H9 (cell line): ENCODE results near the gene SELPLG. TPM values are rescaled to one million over a fixed set of nuclear protein-coding genes. Genes with fewer than 3 reads are reported as not detected.

Source experiments
- DNase-seq: peaks from one replicate; pipeline ENCODE4 v3.0.0-alpha.2; 2017
- H2AFZ ChIP-seq: one replicate; pipeline ENCODE4 v1.6.1; 2013; ENCODE audit warnings: mild to moderate bottlenecking, low read length, control low read depth, moderate library complexity
- H2AK5ac ChIP-seq: 2 replicates; pipeline ENCODE4 v1.6.1; 2013; ENCODE audit warnings: low read length, control low read depth, mixed read lengths; ENCODE audit not compliant: insufficient read length
- H2BK120ac ChIP-seq: one replicate; pipeline ENCODE4 v1.6.1; 2013; ENCODE audit warnings: low read depth, mild to moderate bottlenecking, low read length, control low read depth, inconsistent platforms; ENCODE audit not compliant: poor library complexity, severe bottlenecking
- H2BK12ac ChIP-seq: 2 replicates; pipeline ENCODE4 v1.6.1; 2013; ENCODE audit warnings: low read length, control low read depth, mixed read lengths, low read depth; ENCODE audit not compliant: insufficient read length
- H2BK15ac ChIP-seq: 2 replicates; pipeline ENCODE4 v1.6.1; 2013; ENCODE audit warnings: low read depth, low read length, control low read depth
- H2BK20ac ChIP-seq: one replicate; pipeline ENCODE4 v1.6.1; 2013; ENCODE audit warnings: low read depth, mild to moderate bottlenecking, low read length, control low read depth, inconsistent platforms; ENCODE audit not compliant: poor library complexity, severe bottlenecking
- H2BK5ac ChIP-seq: 2 replicates; pipeline ENCODE4 v1.6.1; 2013; ENCODE audit warnings: low read length, control low read depth, mixed read lengths; ENCODE audit not compliant: insufficient read length
- H3K14ac ChIP-seq: 2 replicates; pipeline ENCODE4 v1.6.1; 2013; ENCODE audit warnings: low read length, control low read depth; ENCODE audit not compliant: insufficient read depth
- H3K18ac ChIP-seq: 2 replicates; pipeline ENCODE4 v1.6.1; 2013; ENCODE audit warnings: low read depth, mild to moderate bottlenecking, mixed read lengths, low read length, control low read depth; ENCODE audit not compliant: insufficient read length
- H3K23ac ChIP-seq: 2 replicates; pipeline ENCODE4 v1.6.1; 2013; ENCODE audit warnings: low read length, control low read depth, mixed read lengths, low read depth; ENCODE audit not compliant: insufficient read length
- H3K23me2 ChIP-seq: 2 replicates; pipeline ENCODE4 v1.6.1; 2013; ENCODE audit warnings: low read depth, mild to moderate bottlenecking, mixed read lengths, low read length, control low read depth; ENCODE audit not compliant: insufficient read length, poor library complexity, severe bottlenecking
- H3K27ac ChIP-seq: 2 replicates; pipeline ENCODE4 v1.5.1; 2013; ENCODE audit warnings: low read length, control low read depth, mixed read lengths, low read depth; ENCODE audit not compliant: insufficient read length
- H3K27me3 ChIP-seq: 2 replicates; pipeline ENCODE4 v1.6.1; 2013; ENCODE audit warnings: low read length, control low read depth, inconsistent platforms; ENCODE audit not compliant: insufficient read depth
- H3K4ac ChIP-seq: 2 replicates; pipeline ENCODE4 v1.6.1; 2013; ENCODE audit warnings: low read depth, mild to moderate bottlenecking, control low read depth, inconsistent platforms, low read length, moderate library complexity
- H3K4me1 ChIP-seq: 2 replicates; pipeline ENCODE4 v1.6.1; 2013; ENCODE audit warnings: low read length, control low read depth, inconsistent platforms; ENCODE audit not compliant: insufficient read depth
- H3K4me2 ChIP-seq: 2 replicates; pipeline ENCODE4 v1.6.1; 2013; ENCODE audit warnings: low read length, control low read depth, mixed read lengths; ENCODE audit not compliant: insufficient read length, insufficient read depth
- H3K56ac ChIP-seq: 2 replicates; pipeline ENCODE4 v1.6.1; 2013; ENCODE audit warnings: low read depth, mild to moderate bottlenecking, mixed read lengths, low read length, control low read depth; ENCODE audit not compliant: insufficient read length
- H3K79me1 ChIP-seq: 2 replicates; pipeline ENCODE4 v1.6.1; 2013; ENCODE audit warnings: low read depth, mild to moderate bottlenecking, moderate library complexity, low read length, control low read depth, inconsistent platforms; ENCODE audit not compliant: insufficient read depth, poor library complexity, severe bottlenecking
- H3K79me2 ChIP-seq: 2 replicates; pipeline ENCODE4 v1.6.1; 2013; ENCODE audit warnings: low read length, control low read depth, inconsistent platforms; ENCODE audit not compliant: insufficient read depth
- H3K9ac ChIP-seq: 2 replicates; pipeline ENCODE4 v1.6.1; 2013; ENCODE audit warnings: low read length, control low read depth, mixed read lengths; ENCODE audit not compliant: insufficient read length; ENCODE audit errors: extremely low read depth
- H3K9me3 ChIP-seq: one replicate; pipeline ENCODE4 v1.6.1; 2013; ENCODE audit warnings: low read depth, low read length, inconsistent platforms; ENCODE audit not compliant: control insufficient read depth
- H3T11ph ChIP-seq: one replicate; pipeline ENCODE4 v1.6.1; 2013; ENCODE audit warnings: mild to moderate bottlenecking, low read length, control low read depth, inconsistent platforms
- H4K20me1 ChIP-seq: one replicate; pipeline ENCODE4 v1.6.1; 2013; ENCODE audit not compliant: control insufficient read depth, insufficient read length, insufficient read depth
- H4K5ac ChIP-seq: 2 replicates; pipeline ENCODE4 v1.6.1; 2013; ENCODE audit warnings: low read depth, mild to moderate bottlenecking, mixed read lengths, low read length, control low read depth; ENCODE audit not compliant: insufficient read length
- H4K8ac ChIP-seq: replicated peaks from 2 replicates; pipeline ENCODE4 v1.6.1; 2013; ENCODE audit warnings: low read length, control low read depth, mixed read lengths, low read depth; ENCODE audit not compliant: insufficient read length
- H4K91ac ChIP-seq: 2 replicates; pipeline ENCODE4 v1.6.1; 2013; ENCODE audit warnings: low read depth, mild to moderate bottlenecking, moderate library complexity, mixed read lengths, low read length, control low read depth; ENCODE audit not compliant: insufficient read length
- H3K27ac Mint-ChIP-seq, 3 experiments: 2 replicates in 2 of 3; 3 replicates in 1 of 3; pipeline ENCODE4 v1.8.0; 2020 to 2021; ENCODE audit warnings: mixed read lengths in 3 of 3, mild to moderate bottlenecking in 1 of 3, moderate library complexity in 1 of 3
- H3K27me3 Mint-ChIP-seq: 2 replicates; pipeline ENCODE4 v1.8.0; 2021; ENCODE audit warnings: low read depth, mild to moderate bottlenecking, moderate library complexity, mixed read lengths
- H3K36me3 Mint-ChIP-seq, 3 experiments: 2 replicates in 2 of 3; 3 replicates in 1 of 3; pipeline ENCODE4 v1.8.0; 2020 to 2021; ENCODE audit warnings: low read depth in 3 of 3, mixed read lengths in 3 of 3; ENCODE audit not compliant: insufficient read depth in 1 of 3
- H3K4me1 Mint-ChIP-seq, 2 experiments: 2 replicates each; pipeline ENCODE4 v1.8.0; 2020; ENCODE audit warnings: mixed read lengths in 2 of 2
- H3K4me3 Mint-ChIP-seq, 2 experiments: 2 replicates in 1 of 2; 3 replicates in 1 of 2; pipeline ENCODE4 v1.8.0; 2020 to 2021; ENCODE audit warnings: mild to moderate bottlenecking in 2 of 2, mixed read lengths in 2 of 2, moderate library complexity in 1 of 2
- H3K9me3 Mint-ChIP-seq, 2 experiments: 2 replicates in 1 of 2; 3 replicates in 1 of 2; pipeline ENCODE4 v1.8.0; 2020; ENCODE audit warnings: mild to moderate bottlenecking in 2 of 2, mixed read lengths in 2 of 2, moderate library complexity in 1 of 2
- WGBS: extraction: QIAGEN DNeasy Blood & Tissue Kit; methylation state at CpG from one replicate; pipeline ENCODE4 v1.1.7; 2013; ENCODE audit warnings: missing lambda C conversion rate, low lambda C conversion rate, mixed read lengths; ENCODE audit not compliant: insufficient read length; ENCODE audit errors: extremely low coverage; 5-methylcytosine and 5-hydroxymethylcytosine counted together
- total RNA-seq: library from RNA; stranded (reverse); gene quantifications from 2 replicates; pipeline ENCODE4 v1.2.1, GENCODE V29; 2021
- TF ChIP-seq, protein P1 (sequence below): fragments of 200-600 bp; sonication (generic); conservative IDR thresholded peaks from 3 replicates; pipeline ENCODE4 v1.8.0; 2021; ENCODE audit warnings: antibody characterized with exemption, mild to moderate bottlenecking

SELPLG gene
- total RNA-seq, 1 experiment from 2014 or later: 0.15 TPM

DNA sequence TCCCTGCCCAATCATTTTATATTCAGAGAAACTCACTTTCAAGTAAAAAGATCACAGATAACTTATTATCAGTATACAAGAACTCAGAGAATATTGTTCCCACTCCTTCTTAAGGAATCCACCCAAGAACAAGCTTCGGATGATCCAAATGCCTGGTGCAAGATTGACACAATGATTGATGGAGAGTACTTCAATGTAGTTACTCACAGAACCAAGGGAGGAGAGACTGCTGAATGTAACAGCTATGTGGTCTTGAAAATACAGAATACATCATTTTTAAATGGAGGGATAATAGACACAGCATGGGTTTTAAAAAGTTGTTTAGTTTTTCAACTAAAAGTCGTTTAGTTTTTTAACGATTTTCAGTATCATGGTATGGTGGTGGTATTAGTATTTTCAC is 38.4 kb upstream of the SELPLG start:
- H3K23me2 ChIP-seq: no peaks in the 10 kb centered on the region
- no peaks in the 10 kb centered on the region for H3K9me3 ChIP-seq
- no peak overlapping the region for H2BK5ac ChIP-seq
- peaks cover 3 to 20% (median 4%) of the 10 kb centered on the region in 3 experiments; a peak in 4 of 7 replicates for H3K36me3 Mint-ChIP-seq
- no peaks in the 10 kb centered on the region for H4K20me1 ChIP-seq
- H4K91ac ChIP-seq: no peak overlapping the region
- no peak overlapping the region for H3K56ac ChIP-seq
- TF ChIP-seq, protein P1, sequence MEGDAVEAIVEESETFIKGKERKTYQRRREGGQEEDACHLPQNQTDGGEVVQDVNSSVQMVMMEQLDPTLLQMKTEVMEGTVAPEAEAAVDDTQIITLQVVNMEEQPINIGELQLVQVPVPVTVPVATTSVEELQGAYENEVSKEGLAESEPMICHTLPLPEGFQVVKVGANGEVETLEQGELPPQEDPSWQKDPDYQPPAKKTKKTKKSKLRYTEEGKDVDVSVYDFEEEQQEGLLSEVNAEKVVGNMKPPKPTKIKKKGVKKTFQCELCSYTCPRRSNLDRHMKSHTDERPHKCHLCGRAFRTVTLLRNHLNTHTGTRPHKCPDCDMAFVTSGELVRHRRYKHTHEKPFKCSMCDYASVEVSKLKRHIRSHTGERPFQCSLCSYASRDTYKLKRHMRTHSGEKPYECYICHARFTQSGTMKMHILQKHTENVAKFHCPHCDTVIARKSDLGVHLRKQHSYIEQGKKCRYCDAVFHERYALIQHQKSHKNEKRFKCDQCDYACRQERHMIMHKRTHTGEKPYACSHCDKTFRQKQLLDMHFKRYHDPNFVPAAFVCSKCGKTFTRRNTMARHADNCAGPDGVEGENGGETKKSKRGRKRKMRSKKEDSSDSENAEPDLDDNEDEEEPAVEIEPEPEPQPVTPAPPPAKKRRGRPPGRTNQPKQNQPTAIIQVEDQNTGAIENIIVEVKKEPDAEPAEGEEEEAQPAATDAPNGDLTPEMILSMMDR: no peak
- peaks cover 2% of the 10 kb centered on the region; the same call in 1 of the 2 replicates for H3K4me1 ChIP-seq
- H3K9ac ChIP-seq: no peak overlapping the region
- H3K79me1 ChIP-seq: no peaks in the 10 kb centered on the region
- H3T11ph ChIP-seq: no peak overlapping the region
- H2AK5ac ChIP-seq: no peak overlapping the region
- H3K4me2 ChIP-seq: no peak overlapping the region
- H3K27ac ChIP-seq: no peak overlapping the region
- no peak overlapping the region; a peak in 2 of 7 replicates for H3K27ac Mint-ChIP-seq
- no peak overlapping the region for H4K8ac ChIP-seq
- H3K4ac ChIP-seq: no peak overlapping the region
- no peak overlapping the region for H2BK120ac ChIP-seq
- H3K4me3 Mint-ChIP-seq: no peak overlapping the region
- H3K27me3 ChIP-seq: no peaks in the 10 kb centered on the region
- H2BK20ac ChIP-seq: no peak overlapping the region
- H3K23ac ChIP-seq: no peak overlapping the region
- DNase-seq: no peak
- H3K4me1 Mint-ChIP-seq: peaks cover 12 to 16% of the 10 kb centered on the region in 2 experiments
- no peaks in the 10 kb centered on the region for H3K9me3 Mint-ChIP-seq
- no peak overlapping the region for H2BK12ac ChIP-seq
- H3K27me3 Mint-ChIP-seq: no peaks in the 10 kb centered on the region
- no peak overlapping the region for H3K18ac ChIP-seq
- H3K79me2 ChIP-seq: no peaks in the 10 kb centered on the region
- WGBS: no CpG with 5 or more reads among the region's 3 CpGs
- no peak overlapping the region for H4K5ac ChIP-seq
- H2AFZ ChIP-seq: no peak overlapping the region
- no peak overlapping the region for H2BK15ac ChIP-seq
- H3K14ac ChIP-seq: no peak overlapping the region
